HS-5 (cell line): ENCODE measurements around the gene TMEM200B.
"Not testable (repeated sequence)": the region's sequence is repeated elsewhere in the genome, so short reads cannot be mapped to it uniquely, and the experiment has no call there.

Experiments
- DNase-seq: peaks from one replicate; pipeline ENCODE4 v3.0.0-alpha.2; 2012; ENCODE audit warnings: low read depth

TMEM200B gene

DNA sequence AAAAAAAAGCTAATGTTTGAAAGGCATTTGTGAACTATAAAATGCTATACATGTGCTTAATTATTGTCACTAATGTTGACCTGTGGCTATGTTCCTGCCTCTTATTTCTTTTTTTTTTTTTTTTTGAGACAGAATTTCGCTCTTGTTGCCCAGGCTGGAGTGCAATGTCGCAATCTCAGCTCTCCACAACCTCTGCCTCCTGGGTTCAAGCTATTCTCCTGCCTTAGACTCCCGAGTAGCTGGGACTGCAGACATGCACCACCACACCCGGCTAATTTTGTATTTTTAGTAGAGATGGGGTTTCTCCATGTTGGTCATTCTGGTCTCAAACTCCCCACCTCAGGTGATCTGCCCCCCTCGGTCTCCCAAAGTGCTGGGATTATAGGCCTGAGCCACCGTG lies 15.7 kb downstream of the TMEM200B start:
- not testable (repeated sequence) for DNase-seq

DNA sequence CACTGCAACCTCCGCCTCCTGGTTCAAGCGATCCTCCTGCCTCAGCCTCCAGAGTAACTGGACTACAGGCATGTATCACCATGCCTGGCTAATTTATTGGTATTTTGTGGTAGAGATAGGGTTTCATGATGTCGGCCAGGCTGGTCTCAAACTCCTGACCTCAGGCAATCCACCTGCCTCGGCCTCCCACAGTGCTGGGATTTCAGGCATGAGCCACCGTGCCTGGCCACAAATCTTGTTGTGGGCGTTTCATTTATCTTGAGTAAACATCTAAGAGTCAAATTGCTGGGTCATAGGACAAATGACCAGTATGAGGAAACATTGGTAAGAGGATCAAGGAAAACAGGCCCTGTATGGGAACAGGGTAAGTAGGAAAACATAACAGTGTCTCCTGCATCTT lies 17.9 kb downstream of the TMEM200B start:
- no peak for DNase-seq

DNA sequence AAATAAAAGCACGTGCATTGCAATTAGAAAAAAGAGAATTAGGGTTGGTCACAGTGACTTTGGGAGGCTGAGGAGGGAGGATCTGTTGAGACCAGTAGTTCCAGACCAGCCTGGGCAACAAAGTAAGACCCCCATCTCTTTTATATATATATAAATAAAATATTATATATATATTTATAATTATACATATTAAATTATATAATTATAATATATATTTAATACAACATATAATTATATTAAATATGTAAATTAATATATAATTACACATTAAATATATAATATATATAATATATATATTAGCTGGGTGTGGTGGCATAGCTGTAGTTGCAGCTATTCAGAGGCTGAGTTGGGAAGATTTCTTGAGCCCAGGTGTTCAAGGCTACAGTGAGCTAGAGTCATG lies 23.2 kb downstream of the TMEM200B start:
- DNase-seq = no peak

DNA sequence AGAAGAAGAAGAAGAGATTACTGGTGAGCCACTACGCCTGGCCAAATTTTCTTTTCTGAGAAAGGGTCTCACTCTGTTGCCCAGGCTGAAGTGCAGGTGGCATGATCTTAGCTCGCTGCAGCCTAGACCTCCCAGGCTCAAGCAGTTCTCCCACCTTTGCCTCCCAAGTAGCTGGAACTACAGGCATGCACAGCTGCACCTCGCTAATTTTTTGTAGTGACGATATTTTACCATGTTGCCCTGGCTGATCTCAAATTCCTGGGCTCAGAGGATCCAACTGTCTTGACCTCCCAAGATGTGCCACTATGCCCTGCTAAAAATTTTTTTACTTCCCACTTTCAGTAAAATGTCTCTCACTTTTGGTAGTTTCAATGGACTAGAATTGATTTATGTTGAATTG lies 24.4 kb downstream of the TMEM200B start:
- DNase-seq = no peak

DNA sequence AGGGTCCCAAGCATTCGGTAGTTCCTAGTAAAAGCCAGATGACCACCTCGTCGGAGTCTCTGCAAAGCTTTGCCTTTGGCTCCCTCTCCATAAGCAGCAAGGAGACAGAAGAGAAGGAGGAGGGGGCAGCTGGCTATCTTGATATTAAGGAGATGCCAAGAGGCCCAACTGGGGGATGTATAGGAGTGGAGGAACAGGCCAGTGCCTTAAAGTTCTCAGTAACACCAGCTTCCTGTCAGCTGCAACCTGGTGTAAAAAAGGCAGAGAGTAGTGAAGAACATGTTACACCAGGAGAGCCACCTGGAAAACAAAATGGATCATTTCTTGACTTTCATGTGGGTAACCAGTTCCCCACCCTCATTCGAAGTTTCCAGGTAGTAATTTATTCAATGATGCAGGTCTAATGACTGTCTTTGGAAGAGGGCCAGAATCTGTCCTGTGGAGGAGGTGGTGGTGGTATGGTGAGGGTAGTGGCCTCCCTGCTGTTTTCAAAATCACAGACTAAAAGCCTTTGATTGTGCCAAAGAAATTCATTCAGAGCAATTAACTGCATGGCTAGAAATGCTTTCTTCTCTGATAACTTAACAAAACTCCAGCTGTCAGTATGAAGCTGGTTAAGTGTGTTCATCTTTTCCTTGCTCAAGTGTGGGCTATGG lies 27.3 kb downstream of the TMEM200B start:
- no peak for DNase-seq

DNA sequence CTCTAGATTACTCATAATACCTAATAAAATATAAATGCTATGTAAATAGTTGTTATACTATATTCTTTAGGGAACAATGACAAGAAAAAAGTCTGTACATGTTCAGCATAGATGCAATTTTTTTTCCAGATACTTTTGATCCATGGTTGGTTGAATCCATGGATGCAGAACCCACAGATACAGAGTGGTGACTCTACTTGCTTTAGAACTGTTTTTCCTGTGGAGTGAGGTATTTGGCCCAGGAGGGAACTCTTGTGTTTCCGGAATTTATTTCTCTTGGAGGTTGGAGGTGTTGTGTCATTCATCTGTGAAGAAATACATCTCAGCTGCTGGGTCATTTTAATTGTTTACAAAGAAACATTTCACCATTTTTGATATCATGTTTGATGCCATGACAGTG lies 28.7 kb downstream of the TMEM200B start:
- DNase-seq = no peak

DNA sequence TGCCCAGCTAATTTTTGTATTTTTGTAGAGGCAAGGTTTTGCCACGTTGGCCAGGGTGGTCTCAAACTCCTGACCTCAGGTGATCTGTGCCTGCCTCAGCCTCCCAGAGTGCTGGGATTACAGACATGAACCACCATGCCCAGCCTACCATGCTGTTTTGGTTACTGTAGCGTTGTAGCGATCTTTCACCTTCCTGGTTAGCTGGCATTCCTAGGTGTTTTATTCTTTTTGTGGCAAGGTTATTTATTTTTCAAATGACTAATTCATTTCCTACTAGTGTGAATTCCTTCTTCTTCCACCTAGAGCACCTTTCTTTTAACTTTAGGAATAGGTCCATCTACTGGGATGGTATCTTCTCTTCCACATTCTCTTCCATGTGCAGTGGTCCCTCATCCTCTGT lies 29.3 kb downstream of the TMEM200B start:
- DNase-seq = no peak

DNA sequence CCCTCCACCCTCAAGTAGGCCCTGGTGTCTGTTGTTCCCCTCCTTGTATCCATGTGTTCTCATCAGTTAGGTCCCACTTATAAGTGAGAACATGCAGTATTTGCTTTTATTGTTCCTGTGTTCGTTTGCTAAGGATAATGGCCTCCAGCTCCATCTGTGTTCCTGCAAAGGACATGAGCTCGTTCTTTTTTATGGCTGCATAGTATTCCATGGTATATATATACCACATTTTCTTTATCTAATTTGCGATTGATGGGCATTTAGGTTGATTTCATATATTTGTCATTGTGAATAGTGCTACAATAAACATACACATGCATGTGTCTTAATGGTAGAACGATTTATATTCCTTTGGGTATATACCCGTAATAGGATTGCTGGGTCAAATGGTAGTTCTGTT lies 31.0 kb downstream of the TMEM200B start:
- not testable (repeated sequence) for DNase-seq

DNA sequence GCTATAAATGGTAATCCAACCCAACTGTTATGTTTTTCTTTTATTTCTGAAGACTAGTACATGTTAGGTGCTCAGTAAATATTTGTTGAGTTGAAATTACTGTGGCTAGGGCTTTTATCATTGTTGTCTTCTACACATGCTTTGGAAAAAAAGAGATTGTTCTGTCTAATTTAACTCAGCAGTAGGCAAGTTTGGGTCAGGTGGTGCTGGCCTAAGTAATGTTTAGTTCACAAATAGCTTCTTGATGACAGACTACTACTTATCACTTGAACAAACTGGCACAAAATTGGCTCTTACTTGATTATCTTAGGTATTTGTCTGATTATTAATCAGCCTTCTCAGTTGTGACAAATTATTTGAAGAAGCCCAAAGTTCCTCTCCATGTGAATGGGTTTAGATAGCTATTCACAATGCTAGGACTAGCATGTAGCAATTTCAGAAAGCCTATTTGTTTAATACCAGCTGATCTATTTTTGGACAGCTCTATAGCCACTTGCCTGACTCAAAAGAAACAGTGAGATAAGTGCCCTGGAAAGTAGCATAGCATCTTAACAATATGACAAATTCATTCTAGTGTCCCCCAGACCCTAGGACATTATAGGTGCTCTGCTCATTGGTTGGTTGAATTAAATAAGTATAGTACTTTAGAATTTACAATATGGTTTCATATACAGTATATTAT lies 32.6 kb downstream of the TMEM200B start:
- no peak for DNase-seq

DNA sequence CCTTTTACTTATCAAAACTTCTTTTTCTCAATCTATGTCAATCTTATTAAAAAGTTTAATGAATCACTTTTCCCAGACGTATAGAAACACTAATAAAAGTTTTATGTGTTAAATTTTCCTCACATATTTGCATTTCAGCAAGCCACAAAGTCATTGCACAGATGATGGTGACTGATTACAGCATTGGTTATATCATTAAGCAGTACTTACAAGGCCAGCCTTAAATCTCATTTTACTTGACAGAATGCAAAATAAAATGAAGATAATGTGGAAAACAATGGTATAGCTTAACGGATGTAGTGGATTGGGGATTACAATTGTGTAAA lies 39.5 kb downstream of the TMEM200B start:
- DNase-seq = no peak

DNA sequence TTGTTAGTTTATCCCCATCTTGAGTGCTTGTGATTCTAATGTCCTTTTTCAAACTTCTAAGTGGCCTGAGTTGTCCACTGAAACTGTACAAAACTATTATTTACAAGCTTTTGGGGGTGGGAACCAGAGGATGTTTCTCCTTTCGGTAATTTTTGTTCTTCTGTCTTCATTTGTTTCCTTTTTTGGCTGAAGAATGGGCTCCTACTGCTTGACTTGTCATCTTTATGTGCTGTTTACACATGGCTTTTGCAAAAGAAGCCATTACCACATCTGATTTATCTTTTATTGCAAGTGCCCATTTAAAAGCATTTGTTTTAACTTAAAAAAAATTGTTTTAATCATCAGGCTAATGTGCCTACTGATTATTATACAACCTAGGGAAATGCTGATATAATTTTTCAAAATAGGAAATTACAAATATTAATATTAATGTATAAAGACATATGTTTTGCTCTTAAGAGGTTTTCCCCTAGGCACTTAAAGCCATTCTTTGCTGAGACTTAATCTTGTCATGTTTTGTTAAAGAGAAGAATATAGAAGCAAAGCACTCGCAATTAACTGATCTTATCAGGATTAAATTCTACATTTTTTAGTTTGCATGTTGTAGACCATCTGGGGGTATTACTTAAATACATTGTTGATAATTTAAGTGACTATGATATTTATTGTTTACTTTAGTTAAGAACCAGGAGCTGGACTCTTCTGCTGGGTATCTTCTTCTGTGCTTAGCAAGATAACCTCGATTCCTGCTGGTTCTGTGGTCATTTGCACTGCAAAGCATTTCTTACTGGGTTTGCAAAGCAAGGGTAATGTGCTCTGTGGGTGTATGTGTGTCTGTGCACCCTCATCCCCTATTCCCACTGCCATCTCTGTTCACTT lies 40.1 kb downstream of the TMEM200B start:
- DNase-seq = no peak

DNA sequence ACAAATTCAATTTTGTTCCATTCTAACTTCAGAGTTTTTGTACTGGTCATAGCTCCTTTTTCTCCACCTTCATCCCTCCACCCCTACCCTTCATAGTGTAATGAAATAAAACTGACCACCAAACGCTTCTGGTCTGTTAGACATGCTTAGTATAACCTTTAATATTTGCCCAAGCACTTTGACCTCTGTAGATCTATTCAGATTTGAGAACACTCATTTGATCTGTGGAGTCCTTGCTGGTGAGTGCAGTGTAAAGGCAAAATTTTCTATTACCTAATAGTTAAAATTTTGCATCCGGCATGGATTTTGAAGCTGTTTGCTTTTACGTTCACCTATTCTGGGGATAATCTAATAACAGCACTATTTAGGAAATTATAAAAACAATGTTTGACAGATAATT lies 41.2 kb downstream of the TMEM200B start:
- DNase-seq = no peak

DNA sequence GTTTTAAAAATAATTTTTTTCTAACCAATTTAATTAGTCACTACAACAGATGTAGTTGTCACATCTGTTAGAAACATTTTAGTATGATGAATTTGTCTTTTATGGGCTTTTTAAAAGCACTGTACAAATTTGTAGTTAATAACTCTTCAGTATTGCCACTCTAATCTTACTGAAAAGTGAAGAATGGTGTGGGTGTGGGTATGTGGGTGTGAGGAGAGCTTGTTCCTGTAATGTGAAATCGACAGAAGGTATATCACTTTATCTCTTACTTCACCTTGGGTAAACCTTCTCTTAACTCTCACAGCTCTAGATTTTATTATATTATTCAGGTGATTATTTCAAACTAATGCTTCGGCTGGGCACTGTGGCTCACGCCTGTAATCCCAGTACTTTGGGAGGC lies 42.5 kb downstream of the TMEM200B start:
- no peak for DNase-seq

DNA sequence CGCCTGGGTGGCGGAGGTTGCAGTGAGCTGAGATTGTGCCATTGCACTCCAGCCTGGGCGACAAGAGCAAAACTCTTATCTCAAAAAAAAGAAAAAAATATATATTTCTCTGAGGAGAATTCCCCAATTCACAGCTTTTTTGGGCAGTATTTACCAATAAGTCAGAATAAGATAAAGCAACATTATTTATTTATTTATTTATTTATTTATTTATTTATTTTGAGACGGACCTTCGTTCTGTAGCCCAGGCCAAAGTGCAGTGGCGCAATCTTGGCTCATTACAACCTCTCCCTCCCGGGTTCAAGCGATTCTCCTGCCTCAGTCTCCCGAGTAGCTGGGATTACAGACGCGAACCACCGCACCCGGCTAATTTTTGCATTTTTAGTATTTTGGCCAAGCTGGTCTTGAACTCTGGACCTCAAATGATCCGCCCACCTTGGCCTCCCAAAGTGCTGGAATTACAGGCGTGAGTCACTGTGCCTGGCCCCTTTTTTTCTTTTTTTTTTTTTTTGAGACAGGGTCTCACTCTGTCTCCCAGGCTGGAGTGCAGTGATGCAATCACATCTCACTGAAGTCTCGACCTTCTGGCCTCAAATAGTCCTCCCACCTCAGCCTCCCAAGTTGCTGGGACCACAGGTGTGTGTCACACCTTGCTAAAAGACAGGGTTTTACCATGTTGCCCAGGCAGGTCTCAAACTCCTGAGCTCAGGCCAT lies 43.6 kb downstream of the TMEM200B start:
- DNase-seq = not testable (repeated sequence)

DNA sequence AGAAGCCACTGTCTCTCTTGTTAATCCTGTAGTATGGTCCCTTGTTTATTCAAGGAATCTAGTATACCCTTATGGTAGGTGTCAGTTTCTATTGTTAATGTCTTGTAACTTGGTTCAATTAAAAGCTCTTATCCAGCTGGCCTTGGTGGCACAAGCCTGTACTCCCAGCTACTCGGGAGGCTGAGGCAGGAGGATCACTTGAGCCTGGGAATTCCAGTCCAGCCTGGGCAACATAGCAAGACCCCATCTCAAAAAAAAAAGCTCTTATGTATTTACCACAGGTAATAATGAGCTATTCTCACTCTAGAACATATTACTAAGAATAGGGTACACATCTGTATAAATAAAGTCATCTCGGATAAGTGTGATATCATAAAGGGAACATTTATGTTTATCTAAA lies 46.5 kb downstream of the TMEM200B start:
- no peak for DNase-seq
